ENCODE data around the gene VPS8. TPM values are rescaled to one million over a fixed set of nuclear protein-coding genes. Genes with fewer than 3 reads are reported as not detected.

The VPS8 gene
- total and polyA plus RNA-seq, 2 of the 8 experiments (the other 6 are each of a cell fraction or from before 2014, with no cell fraction given), result 13.0 to 41.0 TPM

DNA sequence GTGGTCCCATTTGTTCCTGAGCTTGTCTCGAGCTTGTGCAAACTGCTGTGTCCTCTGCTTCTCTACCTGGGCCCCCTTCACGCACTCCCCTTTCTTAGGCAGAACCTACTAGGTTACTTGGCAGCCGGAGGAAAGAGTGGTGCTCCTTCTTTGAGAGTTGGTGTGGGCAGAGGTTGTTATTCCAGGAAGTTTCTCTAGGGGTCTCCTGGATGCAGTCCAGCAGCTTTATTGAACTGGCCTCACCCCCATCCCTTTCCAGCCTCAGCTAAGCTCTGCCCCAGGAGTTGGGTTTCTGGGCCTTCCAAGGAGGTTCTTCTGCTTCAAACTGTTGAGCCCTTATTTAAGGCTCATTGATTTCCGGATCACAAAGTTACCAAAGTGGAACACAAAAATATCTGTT is 237.7 kb downstream of the VPS8 start:
- H2AK5ac ChIP-seq (ENCODE audit: low read depth, low read length), result no peak overlapping the region
- no peak overlapping the region for H3K23ac ChIP-seq (ENCODE audit: insufficient read length)
- no peak overlapping the region for H3K4ac ChIP-seq (replicated peaks; ENCODE audit: insufficient read length, low read depth, low read length)
- FAIRE-seq (no peak), DNase-seq (ENCODE audit: low read depth in 1 of 2, low spot score in 2 of 2) (no peak)
- peaks cover 0 to 9% (median 0%) of the 10 kb centered on the region in 4 experiments; a peak in 5 of 8 replicates for H3K36me3 ChIP-seq (ENCODE audit: control insufficient read depth in 2 of 4, insufficient read depth in 4 of 4, low read length in 3 of 4)
- no peak overlapping the region for H4K8ac ChIP-seq (ENCODE audit: extremely low read depth, insufficient read depth, low read length)
- peaks cover 0 to 2% of the 10 kb centered on the region in 2 experiments for H4K20me1 ChIP-seq (replicated peaks in 1 of 2; ENCODE audit: control insufficient read depth in 1 of 2, insufficient read depth in 2 of 2, low read length in 2 of 2)
- no peaks in the 10 kb centered on the region for H3K79me1 ChIP-seq (ENCODE audit: low read depth, low read length)
- H2AFZ ChIP-seq (ENCODE audit: low read length), result no peak overlapping the region
- no peaks in the 10 kb centered on the region for H3K27me3 ChIP-seq (replicated peaks in 1 of 4; ENCODE audit: control insufficient read depth in 3 of 4, extremely low read depth in 1 of 4, insufficient read depth in 3 of 4, low read length in 3 of 4)
- no peak overlapping the region for H2BK5ac ChIP-seq (ENCODE audit: low read depth, low read length)
- H4K5ac ChIP-seq (ENCODE audit: insufficient read length, low read depth, low read length), result no peak overlapping the region
- no peak overlapping the region for H3K9ac ChIP-seq (replicated peaks in 1 of 4; ENCODE audit: extremely low read depth in 1 of 4, low read depth in 3 of 4, low read length in 3 of 4)
- H3K27ac ChIP-seq (ENCODE audit: low read depth, low read length), result no peak overlapping the region
- no peak overlapping the region for H2BK20ac ChIP-seq (ENCODE audit: low read length)
- H3K4me1 ChIP-seq (replicated peaks in 1 of 4; ENCODE audit: control insufficient read depth in 3 of 4, insufficient read depth in 4 of 4, low read length in 3 of 4), result peaks cover 0 to 4% (median 1%) of the 10 kb centered on the region in 4 experiments; a peak in 2 of 7 replicates
- no peak overlapping the region for H3K18ac ChIP-seq (ENCODE audit: extremely low read depth, low read length)
- no peaks in the 10 kb centered on the region for H3K23me2 ChIP-seq (ENCODE audit: low read depth, low read length)
- H2BK12ac ChIP-seq (ENCODE audit: low read depth, low read length), result no peak overlapping the region
- H3K14ac ChIP-seq (ENCODE audit: insufficient read length), result no peak overlapping the region
- no peaks in the 10 kb centered on the region for H3K9me3 ChIP-seq (ENCODE audit: insufficient read depth in 2 of 2, low read depth in 1 of 2, low read length in 1 of 2)
- H3K79me2 ChIP-seq (ENCODE audit: control insufficient read depth in 1 of 2, insufficient read depth in 2 of 2, low read length in 2 of 2), result no peaks in the 10 kb centered on the region
- H3K4me3 ChIP-seq (ENCODE audit: extremely low read depth in 1 of 4, insufficient read depth in 2 of 4, low read depth in 3 of 4, low read length in 4 of 4), result no peak overlapping the region
- no peak overlapping the region for H3K4me2 ChIP-seq (ENCODE audit: insufficient read depth in 1 of 2, low read depth in 2 of 2, low read length in 2 of 2)
- H4K91ac ChIP-seq (replicated peaks; ENCODE audit: insufficient read length, low read length), result no peak overlapping the region
- no peak overlapping the region for H2BK15ac ChIP-seq (ENCODE audit: low read length)
- no peak overlapping the region for H2BK120ac ChIP-seq (replicated peaks; ENCODE audit: low read depth, low read length)
- H3K56ac ChIP-seq (replicated peaks; ENCODE audit: insufficient read length, low read depth, low read length), result no peak overlapping the region
- ChIA-PET POLR2A (ENCODE audit: partially characterized antibody) (interaction anchor here (0.7 kb wide), 1 partner anchor 708 kb away, joined by 4 read pairs; no protein-coding TSS in a partner anchor), CTCF (ENCODE audit: partially characterized antibody) (interaction anchor here (0.6 to 10.2 kb wide), 20 partner anchors 8 to 467 kb away, joined by 3 to 97 read pairs (median 4); no protein-coding TSS in a partner anchor)
- 75% methylated on average over 4 of the region's 4 CpGs; no CpG with 5 or more reads in 1 of the 2 experiments for WGBS, 2 experiments (ENCODE audit: extremely low coverage in 1 of 2, insufficient coverage in 1 of 2, insufficient read length in 1 of 2, insufficient replicate concordance in 2 of 2, low coverage in 1 of 2, low lambda C conversion rate in 2 of 2, missing lambda C conversion rate in 1 of 2)
- no peak for TF ChIP-seq NRF1 (IDR thresholded peaks at IDR 0.05; ENCODE audit: low read depth, low read length)
- TF ChIP-seq, protein P1, sequence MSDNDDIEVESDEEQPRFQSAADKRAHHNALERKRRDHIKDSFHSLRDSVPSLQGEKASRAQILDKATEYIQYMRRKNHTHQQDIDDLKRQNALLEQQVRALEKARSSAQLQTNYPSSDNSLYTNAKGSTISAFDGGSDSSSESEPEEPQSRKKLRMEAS (IDR thresholded peaks at IDR 0.05), result no peak
- TF ChIP-seq, protein P2, sequence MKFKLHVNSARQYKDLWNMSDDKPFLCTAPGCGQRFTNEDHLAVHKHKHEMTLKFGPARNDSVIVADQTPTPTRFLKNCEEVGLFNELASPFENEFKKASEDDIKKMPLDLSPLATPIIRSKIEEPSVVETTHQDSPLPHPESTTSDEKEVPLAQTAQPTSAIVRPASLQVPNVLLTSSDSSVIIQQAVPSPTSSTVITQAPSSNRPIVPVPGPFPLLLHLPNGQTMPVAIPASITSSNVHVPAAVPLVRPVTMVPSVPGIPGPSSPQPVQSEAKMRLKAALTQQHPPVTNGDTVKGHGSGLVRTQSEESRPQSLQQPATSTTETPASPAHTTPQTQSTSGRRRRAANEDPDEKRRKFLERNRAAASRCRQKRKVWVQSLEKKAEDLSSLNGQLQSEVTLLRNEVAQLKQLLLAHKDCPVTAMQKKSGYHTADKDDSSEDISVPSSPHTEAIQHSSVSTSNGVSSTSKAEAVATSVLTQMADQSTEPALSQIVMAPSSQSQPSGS (IDR thresholded peaks at IDR 0.05; ENCODE audit: low read length), result no peak
- no peak for TF ChIP-seq TBP (IDR thresholded peaks at IDR 0.05; ENCODE audit: low read depth, low read length)
- TF ChIP-seq, protein P3, sequence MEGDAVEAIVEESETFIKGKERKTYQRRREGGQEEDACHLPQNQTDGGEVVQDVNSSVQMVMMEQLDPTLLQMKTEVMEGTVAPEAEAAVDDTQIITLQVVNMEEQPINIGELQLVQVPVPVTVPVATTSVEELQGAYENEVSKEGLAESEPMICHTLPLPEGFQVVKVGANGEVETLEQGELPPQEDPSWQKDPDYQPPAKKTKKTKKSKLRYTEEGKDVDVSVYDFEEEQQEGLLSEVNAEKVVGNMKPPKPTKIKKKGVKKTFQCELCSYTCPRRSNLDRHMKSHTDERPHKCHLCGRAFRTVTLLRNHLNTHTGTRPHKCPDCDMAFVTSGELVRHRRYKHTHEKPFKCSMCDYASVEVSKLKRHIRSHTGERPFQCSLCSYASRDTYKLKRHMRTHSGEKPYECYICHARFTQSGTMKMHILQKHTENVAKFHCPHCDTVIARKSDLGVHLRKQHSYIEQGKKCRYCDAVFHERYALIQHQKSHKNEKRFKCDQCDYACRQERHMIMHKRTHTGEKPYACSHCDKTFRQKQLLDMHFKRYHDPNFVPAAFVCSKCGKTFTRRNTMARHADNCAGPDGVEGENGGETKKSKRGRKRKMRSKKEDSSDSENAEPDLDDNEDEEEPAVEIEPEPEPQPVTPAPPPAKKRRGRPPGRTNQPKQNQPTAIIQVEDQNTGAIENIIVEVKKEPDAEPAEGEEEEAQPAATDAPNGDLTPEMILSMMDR (IDR thresholded peaks at IDR 0.05; ENCODE audit: control extremely low read depth in 1 of 3, insufficient read depth in 1 of 3, low read depth in 1 of 3, low read length in 3 of 3), result peak in 2 of 3 experiments; percentile 54 to 57; a peak in 3 of 4 replicates
- no peak for TF ChIP-seq RNF2 (IDR thresholded peaks at IDR 0.05; ENCODE audit: borderline replicate concordance, low read depth, low read length, missing control alignments, poor library complexity, severe bottlenecking)
- no peak for TF ChIP-seq CHD2 (IDR thresholded peaks at IDR 0.05; ENCODE audit: low read length)
- no peak for TF ChIP-seq JUND (IDR thresholded peaks at IDR 0.05; ENCODE audit: low read length)
- TF ChIP-seq CBX5 (IDR thresholded peaks at IDR 0.05; ENCODE audit: low read depth, low read length), result no peak
